Measurements from ENCODE around the gene TMEM51. TPM values are rescaled to one million over a fixed set of nuclear protein-coding genes. Genes with fewer than 3 reads are reported as not detected.

The TMEM51 gene
- polyA plus RNA-seq, 1 donor from 2014 or later = 1.7 TPM

- H2AFZ ChIP-seq (ENCODE audit: low read depth, low read length) = no peak overlapping the region
- H3K9ac ChIP-seq (ENCODE audit: low read length) = no peak overlapping the region
- no peaks in the 10 kb centered on the region for H4K20me1 ChIP-seq (ENCODE audit: insufficient read depth)
- TF ChIP-seq MXI1 (conservative IDR thresholded peaks at IDR 0.05; ENCODE audit: poor library complexity, severe bottlenecking) = no peak
- no peak for TF ChIP-seq POLR2AphosphoS5 (IDR thresholded peaks at IDR 0.05)
- no peak overlapping the region for H3K27ac ChIP-seq (ENCODE audit: low read length)
- H3K4me2 ChIP-seq (ENCODE audit: low read length) = no peak overlapping the region
- H3K27me3 ChIP-seq (ENCODE audit: insufficient read depth, low read depth, low read length) = no peaks in the 10 kb centered on the region
- H3K9me3 ChIP-seq (ENCODE audit: low read length) = no peaks in the 10 kb centered on the region
- no peaks in the 10 kb centered on the region for H3F3A ChIP-seq (ENCODE audit: insufficient read depth, low read length, poor library complexity, severe bottlenecking)
- H3K79me2 ChIP-seq (replicated peaks; ENCODE audit: insufficient read depth, low read length) = no peaks in the 10 kb centered on the region
- no peak overlapping the region for H3K4me3 ChIP-seq (ENCODE audit: low read length)
- no peaks in the 10 kb centered on the region for H3K9me2 ChIP-seq (ENCODE audit: insufficient read depth, low read length)
- no peaks in the 10 kb centered on the region for H3K36me3 ChIP-seq (ENCODE audit: insufficient read depth, low read length)
These were observed 25.9 kb downstream of the TMEM51 start for GRCh38 chr1:15179485-15179883.

- H3F3A ChIP-seq (ENCODE audit: insufficient read depth, low read length, poor library complexity, severe bottlenecking) = no peaks in the 10 kb centered on the region
- H3K36me3 ChIP-seq (ENCODE audit: insufficient read depth, low read length) = no peaks in the 10 kb centered on the region
- no peaks in the 10 kb centered on the region for H3K9me2 ChIP-seq (ENCODE audit: insufficient read depth, low read length)
- no peak overlapping the region for H3K27ac ChIP-seq (ENCODE audit: low read length)
- TF ChIP-seq SMC3 (conservative IDR thresholded peaks at IDR 0.05; ENCODE audit: poor library complexity) (no peak), EZH2 (IDR thresholded peaks at IDR 0.05; ENCODE audit: borderline replicate concordance, insufficient read depth, low read length, poor library complexity, severe bottlenecking) (no peak), RAD21 (conservative IDR thresholded peaks at IDR 0.05) (no peak), TAF1 (IDR thresholded peaks at IDR 0.05; ENCODE audit: low read depth) (no peak), POLR2AphosphoS5 (IDR thresholded peaks at IDR 0.05) (no peak), REST (IDR thresholded peaks at IDR 0.05; ENCODE audit: borderline replicate concordance) (no peak), CTCF (IDR thresholded peaks at IDR 0.05; ENCODE audit: poor library complexity, severe bottlenecking) (no peak), EP300 (conservative IDR thresholded peaks at IDR 0.05; ENCODE audit: poor library complexity, severe bottlenecking) (no peak), MXI1 (conservative IDR thresholded peaks at IDR 0.05; ENCODE audit: poor library complexity, severe bottlenecking) (no peak)
- H3K9me3 ChIP-seq (ENCODE audit: low read length) = no peaks in the 10 kb centered on the region
- H3K4me2 ChIP-seq (ENCODE audit: low read length) = no peak overlapping the region
- no peak overlapping the region for H3K9ac ChIP-seq (ENCODE audit: low read length)
- no peak overlapping the region for H3K4me3 ChIP-seq (ENCODE audit: low read length)
- H3K79me2 ChIP-seq (replicated peaks; ENCODE audit: insufficient read depth, low read length) = no peaks in the 10 kb centered on the region
- H4K20me1 ChIP-seq (ENCODE audit: insufficient read depth) = no peaks in the 10 kb centered on the region
- H2AFZ ChIP-seq (ENCODE audit: low read depth, low read length) = no peak overlapping the region
- no peaks in the 10 kb centered on the region for H3K27me3 ChIP-seq (ENCODE audit: insufficient read depth, low read depth, low read length)
These were observed 26.6 kb downstream of the TMEM51 start for GRCh38 chr1:15180189-15180588.
